CD14-positive monocyte (primary cell): ENCODE measurements around the gene OXSR1. TPM values are rescaled to one million over a fixed set of nuclear protein-coding genes. Genes with fewer than 3 reads are reported as not detected.

Experiments used
- DNase-seq, 3 donors: peaks; one replicate each; pipeline ENCODE4 v3.0.0-alpha.2; 2011 to 2022
- H2AFZ ChIP-seq: 2 replicates; pipeline ENCODE4 v1.6.0; 2012; ENCODE audit warnings: mild to moderate bottlenecking, low read depth, low read length, inconsistent platforms; ENCODE audit not compliant: insufficient read depth, poor library complexity, severe bottlenecking
- H3K27ac ChIP-seq, 2 donors: 1 replicate in 1 of 2; 2 replicates in 1 of 2; pipeline ENCODE4 v1.5.1; 2012 to 2013; ENCODE audit warnings: low read length in 2 of 2, control low read depth in 1 of 2, inconsistent platforms in 1 of 2, low read depth in 1 of 2, mild to moderate bottlenecking in 1 of 2
- H3K27me3 ChIP-seq, 2 donors: one replicate each; pipeline versions ENCODE4 v1.6.0 to v1.6.1; 2011 to 2013; ENCODE audit warnings: low read length in 2 of 2; ENCODE audit not compliant: control insufficient read depth in 2 of 2, insufficient read depth in 2 of 2
- H3K36me3 ChIP-seq, 2 donors: replicated peaks in 1 of 2; 1 replicate in 1 of 2; 2 replicates in 1 of 2; pipeline versions ENCODE4 v1.5.1 to v1.6.1; 2012 to 2013; ENCODE audit warnings: low read length in 2 of 2, control low read depth in 1 of 2, inconsistent platforms in 1 of 2, mild to moderate bottlenecking in 1 of 2; ENCODE audit not compliant: insufficient read depth in 2 of 2, control insufficient read depth in 1 of 2
- H3K4me1 ChIP-seq, 2 donors: 1 replicate in 1 of 2; 2 replicates in 1 of 2; pipeline versions ENCODE4 v1.5.1 to v1.6.1; 2012 to 2013; ENCODE audit warnings: low read length in 2 of 2, control low read depth in 1 of 2, inconsistent platforms in 1 of 2, mild to moderate bottlenecking in 1 of 2, moderate library complexity in 1 of 2; ENCODE audit not compliant: insufficient read depth in 2 of 2, control insufficient read depth in 1 of 2
- H3K4me2 ChIP-seq: replicated peaks from 2 replicates; pipeline ENCODE3; 2012; ENCODE audit warnings: low read length, moderate library complexity, mild to moderate bottlenecking; ENCODE audit not compliant: poor library complexity, severe bottlenecking; ENCODE audit errors: extremely low read depth
- H3K4me3 ChIP-seq, 3 experiments: fragments of 200-600 bp in 1 of 3; sonication (generic) in 1 of 3; replicated peaks in 1 of 3; 1 replicate in 2 of 3; 2 replicates in 1 of 3; pipeline ENCODE4 v1.5.1; 2011 to 2013; ENCODE audit warnings: low read length in 3 of 3, mild to moderate bottlenecking in 3 of 3, control low read depth in 2 of 3, low read depth in 2 of 3, inconsistent platforms in 1 of 3, moderate library complexity in 1 of 3
- H3K79me2 ChIP-seq: 2 replicates; pipeline ENCODE4 v1.6.0; 2012; ENCODE audit warnings: mild to moderate bottlenecking, control low read depth, inconsistent platforms, low read length, moderate library complexity; ENCODE audit not compliant: insufficient read depth
- H3K9ac ChIP-seq: 2 replicates; pipeline ENCODE4 v1.6.0; 2017; ENCODE audit warnings: low read length, mild to moderate bottlenecking; ENCODE audit not compliant: insufficient read depth, poor library complexity, severe bottlenecking
- H3K9me3 ChIP-seq, 2 donors: replicated peaks in 1 of 2; 1 replicate in 1 of 2; 2 replicates in 1 of 2; pipeline versions ENCODE4 v1.5.1 to v1.6.1; 2012 to 2013; ENCODE audit warnings: low read length in 2 of 2, control low read depth in 1 of 2; ENCODE audit not compliant: control insufficient read depth in 1 of 2, insufficient read depth in 1 of 2
- H4K20me1 ChIP-seq: 2 replicates; pipeline ENCODE4 v1.6.0; 2012; ENCODE audit warnings: mild to moderate bottlenecking, low read length, control low read depth, moderate library complexity; ENCODE audit not compliant: insufficient read depth
- H3K27ac Mint-ChIP-seq, 7 donors: one replicate each; pipeline ENCODE4 v1.8.0; 2020; ENCODE audit warnings: mild to moderate bottlenecking in 7 of 7, mixed read lengths in 7 of 7, moderate library complexity in 6 of 7, inconsistent platforms in 2 of 7
- H3K27me3 Mint-ChIP-seq, 3 donors: one replicate each; pipeline ENCODE4 v1.8.0; 2021 to 2022; ENCODE audit warnings: low read depth in 3 of 3, mild to moderate bottlenecking in 3 of 3, mixed read lengths in 3 of 3, moderate library complexity in 3 of 3, inconsistent platforms in 1 of 3
- H3K36me3 Mint-ChIP-seq, 2 donors: one replicate each; pipeline ENCODE4 v1.8.0; 2020; ENCODE audit warnings: mixed read lengths in 2 of 2, inconsistent platforms in 1 of 2, mild to moderate bottlenecking in 1 of 2
- H3K4me1 Mint-ChIP-seq: one replicate; pipeline ENCODE4 v1.8.0; 2020; ENCODE audit warnings: mild to moderate bottlenecking, mixed read lengths
- H3K4me3 Mint-ChIP-seq, 2 donors: one replicate each; pipeline ENCODE4 v1.8.0; 2020; ENCODE audit warnings: mild to moderate bottlenecking in 2 of 2, mixed read lengths in 2 of 2, moderate library complexity in 1 of 2
- H3K9me3 Mint-ChIP-seq, 7 donors: one replicate each; pipeline ENCODE4 v1.8.0; 2020 to 2022; ENCODE audit warnings: mixed read lengths in 7 of 7, mild to moderate bottlenecking in 6 of 7, moderate library complexity in 6 of 7, inconsistent platforms in 2 of 7
- WGBS: methylation state at CpG from one replicate; pipeline ENCODE4 v1.1.5; 2013; ENCODE audit warnings: missing lambda C conversion rate; ENCODE audit not compliant: insufficient coverage; 5-methylcytosine and 5-hydroxymethylcytosine counted together
- intact Hi-C, 2 donors: fragments of 100-400 bp; cut with micrococcal nuclease; formaldehyde crosslinking; loops; one replicate each; pipeline versions ENCODE4 v1.15.0 to v1.15.1; 2023
- polyA plus RNA-seq, 3 donors: library from polyadenylated mRNA; depleted of rRNA in 1 of 3; unstranded in 2 of 3; stranded (reverse) in 1 of 3; fragments of 300-500 nt in 2 of 3; fragments of >200 nt in 1 of 3; fragmentation: Illumina TruSeq in 2 of 3; gene quantifications; 1 replicate in 2 of 3; 2 replicates in 1 of 3; pipeline ENCODE4 v1.2.3, GENCODE V29; 2012 to 2021
- TF ChIP-seq, protein P1 (sequence below): fragments of 200-600 bp; IDR thresholded peaks from one replicate; pipeline ENCODE4 v1.8.0; 2022; ENCODE audit warnings: antibody characterized with exemption, mild to moderate bottlenecking

OXSR1 gene
- polyA plus RNA-seq, 3 donors: 9.4 to 20.3 (median 12.3) TPM

DNA sequence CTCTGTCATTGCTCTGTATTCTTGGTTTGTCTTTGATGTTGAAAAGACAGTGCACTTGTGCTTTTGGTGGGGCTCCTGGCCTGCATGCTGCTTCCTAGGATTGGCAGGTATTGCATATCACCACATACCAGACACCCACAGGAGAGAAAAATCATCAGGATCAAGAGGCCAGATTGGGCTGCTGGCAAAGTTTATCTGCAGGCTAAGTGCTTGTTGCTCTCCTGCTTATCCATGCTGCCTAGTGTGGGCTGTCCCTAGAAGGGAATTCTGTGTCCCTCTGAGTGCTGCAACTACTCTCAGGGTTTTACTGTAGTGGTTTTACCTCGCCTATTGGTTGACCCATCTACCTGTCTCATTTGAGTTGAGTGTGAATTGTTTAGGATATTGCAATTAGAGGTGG is 99.4 kb downstream of the OXSR1 start:
- Histone ChIP-seq H3K36me3 (no peaks in the 10 kb centered on the region), H2AFZ (no peak overlapping the region), H3K27me3 (no peaks in the 10 kb centered on the region), H3K79me2 (no peaks in the 10 kb centered on the region), H3K9me3 (no peaks in the 10 kb centered on the region), H3K4me1 (peaks cover 19 to 20% of the 10 kb centered on the region in 2 donors), H3K9ac (no peak overlapping the region), H4K20me1 (no peaks in the 10 kb centered on the region), H3K27ac (no peak overlapping the region), H3K4me2 (no peak overlapping the region), H3K4me3 (no peak overlapping the region)
- DNase-seq: no peak
- Mint-ChIP-seq H3K36me3 (peaks cover 5% of the 10 kb centered on the region in 2 donors), H3K27ac (peak overlapping the region in 2 of 7 donors; percentile 2 to 58), H3K27me3 (peaks cover 0 to 2% (median 0%) of the 10 kb centered on the region in 3 donors), H3K9me3 (peaks cover 0 to 3% (median 0%) of the 10 kb centered on the region in 7 donors), H3K4me3 (no peak overlapping the region), H3K4me1 (peaks cover 19% of the 10 kb centered on the region)
- intact Hi-C loops: no loop called here
- 100% methylated on average over 1 of the region's 1 CpG for WGBS
- TF ChIP-seq, protein P1, sequence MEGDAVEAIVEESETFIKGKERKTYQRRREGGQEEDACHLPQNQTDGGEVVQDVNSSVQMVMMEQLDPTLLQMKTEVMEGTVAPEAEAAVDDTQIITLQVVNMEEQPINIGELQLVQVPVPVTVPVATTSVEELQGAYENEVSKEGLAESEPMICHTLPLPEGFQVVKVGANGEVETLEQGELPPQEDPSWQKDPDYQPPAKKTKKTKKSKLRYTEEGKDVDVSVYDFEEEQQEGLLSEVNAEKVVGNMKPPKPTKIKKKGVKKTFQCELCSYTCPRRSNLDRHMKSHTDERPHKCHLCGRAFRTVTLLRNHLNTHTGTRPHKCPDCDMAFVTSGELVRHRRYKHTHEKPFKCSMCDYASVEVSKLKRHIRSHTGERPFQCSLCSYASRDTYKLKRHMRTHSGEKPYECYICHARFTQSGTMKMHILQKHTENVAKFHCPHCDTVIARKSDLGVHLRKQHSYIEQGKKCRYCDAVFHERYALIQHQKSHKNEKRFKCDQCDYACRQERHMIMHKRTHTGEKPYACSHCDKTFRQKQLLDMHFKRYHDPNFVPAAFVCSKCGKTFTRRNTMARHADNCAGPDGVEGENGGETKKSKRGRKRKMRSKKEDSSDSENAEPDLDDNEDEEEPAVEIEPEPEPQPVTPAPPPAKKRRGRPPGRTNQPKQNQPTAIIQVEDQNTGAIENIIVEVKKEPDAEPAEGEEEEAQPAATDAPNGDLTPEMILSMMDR: no peak

DNA sequence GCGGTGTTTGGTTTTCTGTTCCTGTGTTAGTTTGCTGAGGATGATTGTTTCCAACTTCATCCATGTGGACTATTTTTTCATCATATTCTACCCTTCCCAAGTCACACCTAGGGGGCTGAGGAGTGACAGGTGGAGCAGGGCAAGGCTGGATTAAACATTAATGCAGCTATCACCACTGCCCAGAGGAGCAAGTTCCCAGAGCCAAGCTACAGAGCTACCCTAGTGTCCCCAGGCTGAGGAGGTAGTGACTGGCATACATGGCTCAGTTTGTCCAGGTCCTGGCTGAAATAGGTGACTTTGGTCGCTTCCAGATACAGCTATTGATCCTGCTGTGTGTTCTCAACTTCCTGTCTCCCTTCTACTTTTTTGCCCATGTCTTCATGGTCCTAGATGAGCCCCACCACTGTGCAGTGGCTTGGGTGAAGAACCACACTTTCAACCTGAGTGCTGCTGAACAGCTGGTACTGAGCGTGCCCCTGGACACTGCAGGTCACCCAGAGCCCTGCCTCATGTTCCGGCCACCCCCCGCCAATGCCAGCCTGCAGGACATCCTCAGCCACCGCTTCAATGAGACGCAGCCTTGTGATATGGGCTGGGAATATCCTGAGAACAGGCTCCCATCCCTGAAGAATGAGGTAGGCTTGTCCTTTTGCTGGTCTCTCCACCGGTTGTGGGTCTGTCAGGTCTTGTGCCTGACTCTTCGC is 100.4 kb downstream of the OXSR1 start, which contains the start of gene SLC22A13:
Gene SLC22A13, plus strand, starts transcription at position 209 of the 704 bp plus-strand sequence. Its CDS starts 49 bp downstream, at position 258.
- TF ChIP-seq, protein P1: no peak
- peak within 1 kb of the TSS in 2 of 7 donors; percentile 2 to 58 for H3K27ac Mint-ChIP-seq

More for the DNA sequence above, 100.4 kb downstream of the OXSR1 start, which contains the start of gene SLC22A13:
- DNase-seq: no peak
- Histone ChIP-seq H3K4me1 (peaks cover 19 to 20% of the 10 kb centered on the region in 2 donors), H2AFZ (no peak within 1 kb of the TSS), H3K27ac (no peak within 1 kb of the TSS), H3K9ac (no peak within 1 kb of the TSS), H3K4me2 (no peak within 1 kb of the TSS), H3K79me2 (no peaks in the 10 kb centered on the region), H3K4me3 (no peak within 1 kb of the TSS), H4K20me1 (no peaks in the 10 kb centered on the region), H3K27me3 (no peaks in the 10 kb centered on the region), H3K9me3 (no peaks in the 10 kb centered on the region), H3K36me3 (no peaks in the 10 kb centered on the region)
- peaks cover 0 to 2% (median 0%) of the 10 kb centered on the region in 3 donors for H3K27me3 Mint-ChIP-seq
- intact Hi-C loops: no loop called here
- peaks cover 19% of the 10 kb centered on the region for H3K4me1 Mint-ChIP-seq
- H3K9me3 Mint-ChIP-seq: peaks cover 0 to 3% (median 0%) of the 10 kb centered on the region in 7 donors
- H3K4me3 Mint-ChIP-seq: no peak within 1 kb of the TSS
- peaks cover 3 to 5% of the 10 kb centered on the region in 2 donors for H3K36me3 Mint-ChIP-seq
- WGBS: 92% methylated on average over 7 of the region's 9 CpGs
